ENCODE measurements around the gene GINS3.

GRCh38 chr16:58451945-58452401, 59.7 kb downstream of the GINS3 start:
- TF ChIP-seq CTCF (IDR thresholded peaks at IDR 0.05 in 4 of 5, conservative IDR thresholded peaks at IDR 0.05 in 1 of 5) (no peak), POLR2A (IDR thresholded peaks at IDR 0.05) (no peak)

Data from gastrocnemius medialis (tissue), 4 donors.